PFSK-1 (cell line): Measurements from ENCODE around the gene DAB1.

ENCODE experiments used
- FOXP2 ChIP-seq: optimal IDR thresholded peaks from 2 replicates; pipeline ENCODE3; 2011; ENCODE audit warnings: borderline replicate concordance, control low read depth, inconsistent platforms; ENCODE audit not compliant: insufficient read depth; ENCODE audit errors: extremely low read length, extremely low read depth
- POLR2AphosphoS5 ChIP-seq: IDR thresholded peaks from 2 replicates; pipeline ENCODE4 v1.6.1; 2012; ENCODE audit warnings: low read depth, mild to moderate bottlenecking, control low read depth, low read length, moderate library complexity
- SIN3A ChIP-seq: IDR thresholded peaks from 2 replicates; pipeline ENCODE4 v1.6.1; 2012; ENCODE audit warnings: mild to moderate bottlenecking, low read length, moderate library complexity, borderline replicate concordance; ENCODE audit not compliant: insufficient read depth
- TAF1 ChIP-seq: IDR thresholded peaks from 2 replicates; pipeline ENCODE4 v1.6.1; 2012; ENCODE audit warnings: low read length, control low read depth, borderline replicate concordance; ENCODE audit not compliant: insufficient read depth
- TF ChIP-seq, protein P1 (sequence below), 2 experiments: IDR thresholded peaks; 2 replicates each; pipeline versions ENCODE4 v1.6.1 to v1.8.0; 2011 to 2012; ENCODE audit warnings: low read depth in 2 of 2, low read length in 2 of 2, control low read depth in 1 of 2, inconsistent platforms in 1 of 2, mild to moderate bottlenecking in 1 of 2, moderate library complexity in 1 of 2; ENCODE audit not compliant: insufficient read depth in 1 of 2

The DAB1 gene

DNA sequence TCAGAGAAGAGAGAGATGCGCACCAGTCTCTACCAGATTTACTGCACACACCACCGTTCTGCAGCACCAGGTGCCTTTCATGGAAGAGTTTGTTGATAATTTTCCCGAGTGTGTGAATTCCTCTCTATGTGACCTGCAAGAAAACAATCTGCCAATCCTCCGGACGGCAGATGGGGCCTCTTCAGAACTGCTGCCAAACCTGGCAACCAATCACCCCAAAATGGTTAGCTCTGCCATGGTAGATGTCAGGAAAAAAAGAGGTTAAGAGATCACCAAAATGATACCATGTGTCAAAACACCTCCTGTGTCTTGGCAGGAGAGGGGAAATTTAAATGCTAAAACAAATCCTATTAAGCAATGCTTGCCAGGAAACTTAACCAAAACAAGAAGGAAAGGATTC, 96.5 kb downstream of the DAB1 start:
- TF ChIP-seq, protein P1, sequence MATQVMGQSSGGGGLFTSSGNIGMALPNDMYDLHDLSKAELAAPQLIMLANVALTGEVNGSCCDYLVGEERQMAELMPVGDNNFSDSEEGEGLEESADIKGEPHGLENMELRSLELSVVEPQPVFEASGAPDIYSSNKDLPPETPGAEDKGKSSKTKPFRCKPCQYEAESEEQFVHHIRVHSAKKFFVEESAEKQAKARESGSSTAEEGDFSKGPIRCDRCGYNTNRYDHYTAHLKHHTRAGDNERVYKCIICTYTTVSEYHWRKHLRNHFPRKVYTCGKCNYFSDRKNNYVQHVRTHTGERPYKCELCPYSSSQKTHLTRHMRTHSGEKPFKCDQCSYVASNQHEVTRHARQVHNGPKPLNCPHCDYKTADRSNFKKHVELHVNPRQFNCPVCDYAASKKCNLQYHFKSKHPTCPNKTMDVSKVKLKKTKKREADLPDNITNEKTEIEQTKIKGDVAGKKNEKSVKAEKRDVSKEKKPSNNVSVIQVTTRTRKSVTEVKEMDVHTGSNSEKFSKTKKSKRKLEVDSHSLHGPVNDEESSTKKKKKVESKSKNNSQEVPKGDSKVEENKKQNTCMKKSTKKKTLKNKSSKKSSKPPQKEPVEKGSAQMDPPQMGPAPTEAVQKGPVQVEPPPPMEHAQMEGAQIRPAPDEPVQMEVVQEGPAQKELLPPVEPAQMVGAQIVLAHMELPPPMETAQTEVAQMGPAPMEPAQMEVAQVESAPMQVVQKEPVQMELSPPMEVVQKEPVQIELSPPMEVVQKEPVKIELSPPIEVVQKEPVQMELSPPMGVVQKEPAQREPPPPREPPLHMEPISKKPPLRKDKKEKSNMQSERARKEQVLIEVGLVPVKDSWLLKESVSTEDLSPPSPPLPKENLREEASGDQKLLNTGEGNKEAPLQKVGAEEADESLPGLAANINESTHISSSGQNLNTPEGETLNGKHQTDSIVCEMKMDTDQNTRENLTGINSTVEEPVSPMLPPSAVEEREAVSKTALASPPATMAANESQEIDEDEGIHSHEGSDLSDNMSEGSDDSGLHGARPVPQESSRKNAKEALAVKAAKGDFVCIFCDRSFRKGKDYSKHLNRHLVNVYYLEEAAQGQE (IDR thresholded peaks at IDR 0.05; ENCODE audit: insufficient read depth in 1 of 2, low read depth in 2 of 2, low read length in 2 of 2) = no peak
- TF ChIP-seq POLR2AphosphoS5 (no peak), SIN3A (no peak), TAF1 (no peak), FOXP2 (no peak)

DNA sequence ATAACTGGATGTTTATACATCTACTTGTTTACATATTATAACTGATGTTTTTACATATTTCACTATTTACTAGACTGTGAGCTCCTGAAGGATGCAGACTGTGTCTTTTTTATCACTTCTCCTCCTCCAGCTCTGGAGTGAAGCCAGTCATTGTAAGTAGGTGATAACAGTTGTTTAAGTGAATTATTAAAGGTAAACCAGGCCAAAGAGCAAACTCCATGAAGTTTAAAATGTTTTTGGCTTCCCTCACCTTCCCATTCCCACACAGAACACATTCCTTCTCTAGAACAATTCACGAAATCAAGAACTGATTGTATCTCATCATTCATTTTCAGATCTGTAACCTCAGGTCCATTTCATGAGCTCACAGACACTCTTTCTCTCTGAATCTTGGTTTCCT, 98.3 kb downstream of the DAB1 start:
- TF ChIP-seq FOXP2 (no peak), TAF1 (no peak), POLR2AphosphoS5 (no peak), SIN3A (no peak)
- TF ChIP-seq, protein P1 (IDR thresholded peaks at IDR 0.05; ENCODE audit: insufficient read depth in 1 of 2, low read depth in 2 of 2, low read length in 2 of 2) = no peak

DNA sequence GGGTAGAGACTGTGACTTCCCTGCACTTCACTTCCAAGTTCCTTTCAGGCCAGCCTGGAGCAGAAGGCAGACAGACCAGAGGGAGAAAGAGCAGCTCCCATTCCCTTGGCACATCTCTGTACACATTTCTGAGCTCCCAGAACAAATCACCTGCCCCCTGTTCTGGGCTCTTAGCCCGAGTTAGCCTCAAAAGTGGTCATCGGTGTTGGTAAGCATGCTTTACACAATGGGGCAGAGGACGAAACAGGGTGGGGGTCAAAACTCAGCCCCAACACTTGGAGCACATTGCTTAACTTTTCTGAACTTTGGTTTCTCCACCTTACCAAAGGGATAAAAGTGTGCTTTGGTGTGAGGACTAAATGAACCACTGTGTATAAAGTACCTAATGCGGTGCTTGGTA, 98.7 kb downstream of the DAB1 start:
- TF ChIP-seq FOXP2 = no peak
- no peak for TF ChIP-seq SIN3A
- TF ChIP-seq TAF1 = no peak
- TF ChIP-seq, protein P1 (IDR thresholded peaks at IDR 0.05; ENCODE audit: insufficient read depth in 1 of 2, low read depth in 2 of 2, low read length in 2 of 2) = no peak
- no peak for TF ChIP-seq POLR2AphosphoS5

DNA sequence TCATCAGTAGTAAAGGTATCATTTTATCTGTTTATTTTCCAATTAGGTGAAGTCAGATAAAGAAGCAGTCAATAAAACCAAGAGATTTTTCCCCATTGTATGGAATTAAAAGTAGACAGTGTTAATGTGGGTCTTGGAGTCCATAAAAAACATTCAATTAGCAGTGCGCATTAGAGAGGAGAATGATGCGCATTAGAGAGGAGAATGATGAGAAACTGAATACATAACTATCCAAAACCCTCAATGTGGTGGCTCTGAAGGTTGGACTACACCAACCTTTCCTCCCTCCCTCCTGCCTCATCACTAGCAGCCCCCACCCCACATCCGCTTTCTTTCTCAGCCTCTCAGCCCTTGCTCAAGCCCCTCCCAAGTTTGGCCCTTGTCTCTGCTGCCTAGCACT, 99.5 kb downstream of the DAB1 start:
- TF ChIP-seq FOXP2 = no peak
- TF ChIP-seq POLR2AphosphoS5 = no peak
- no peak for TF ChIP-seq TAF1
- TF ChIP-seq, protein P1 (IDR thresholded peaks at IDR 0.05; ENCODE audit: insufficient read depth in 1 of 2, low read depth in 2 of 2, low read length in 2 of 2) = no peak
- no peak for TF ChIP-seq SIN3A

DNA sequence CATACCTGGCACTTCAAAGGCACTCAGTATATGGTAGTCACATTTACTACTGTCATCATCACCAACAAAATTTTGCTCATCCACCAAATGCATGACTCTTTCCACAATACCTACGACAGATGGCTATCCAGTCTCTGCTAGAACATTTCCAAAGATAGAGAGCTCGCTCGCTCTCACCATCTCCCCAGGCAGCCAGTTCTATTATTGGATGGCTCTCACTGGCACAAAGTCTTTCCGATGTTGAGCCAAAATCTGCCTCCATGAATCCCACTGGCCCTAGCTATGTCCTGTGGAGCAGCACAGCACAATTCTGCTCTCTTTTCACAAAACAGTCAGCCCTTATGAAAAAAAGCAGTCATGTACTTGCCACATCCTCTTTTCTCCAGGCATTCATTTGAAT, 102.1 kb downstream of the DAB1 start:
- TF ChIP-seq, protein P1 (IDR thresholded peaks at IDR 0.05; ENCODE audit: insufficient read depth in 1 of 2, low read depth in 2 of 2, low read length in 2 of 2) = no peak
- TF ChIP-seq POLR2AphosphoS5 = no peak
- TF ChIP-seq TAF1 = no peak
- no peak for TF ChIP-seq SIN3A
- no peak for TF ChIP-seq FOXP2
